ENCODE results near the gene ANKRD10.

The ANKRD10 gene

DNA sequence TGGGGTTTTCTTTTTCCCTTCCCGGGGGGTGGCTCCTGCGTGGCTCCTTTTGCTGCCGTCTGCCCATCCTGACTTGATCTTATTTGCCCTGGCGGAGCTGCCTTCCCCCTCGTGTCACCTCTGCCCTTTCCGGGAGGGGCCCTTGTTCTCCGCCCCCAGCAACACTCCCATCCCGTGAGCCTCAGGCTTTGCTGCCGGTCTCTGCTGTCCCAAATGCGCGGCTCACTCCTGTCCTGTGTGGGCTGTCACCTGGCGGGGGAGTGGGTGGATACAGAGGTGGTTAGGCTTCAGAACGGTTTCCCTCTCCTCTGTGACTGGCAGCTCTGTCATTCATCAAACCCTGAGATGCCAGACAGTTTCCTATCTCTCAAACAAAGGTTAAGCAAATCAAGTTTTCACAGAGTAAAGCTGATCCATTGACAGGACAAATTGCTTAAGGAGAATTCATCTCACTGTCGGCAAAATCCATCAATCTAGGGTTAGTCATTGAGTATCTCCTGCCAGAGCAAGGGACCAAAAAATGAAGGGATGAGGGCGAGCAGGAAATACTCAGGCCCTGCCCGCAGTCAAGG lies 84.0 kb downstream of the ANKRD10 start:
- no peak for DNase-seq (ENCODE audit: low read depth)

DNA sequence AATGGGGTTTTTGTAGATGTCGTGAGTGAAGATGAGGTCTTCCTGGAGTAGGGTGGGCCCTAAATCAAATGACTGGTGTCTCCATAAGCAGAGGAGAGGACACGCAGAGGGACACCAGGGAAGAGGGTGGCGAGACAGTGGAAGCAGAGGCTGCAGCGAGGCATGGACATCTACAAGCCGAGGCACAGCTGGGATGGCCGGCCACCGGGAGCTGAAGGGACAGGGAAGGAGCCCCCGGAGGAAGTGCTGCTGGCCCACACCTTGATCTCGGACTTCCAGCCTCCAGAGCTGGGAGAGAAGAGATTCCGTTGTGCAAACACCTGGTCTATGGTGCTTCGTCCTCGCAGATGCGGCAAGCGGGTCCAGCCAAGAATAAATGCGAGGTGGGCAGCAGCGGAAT lies 84.5 kb downstream of the ANKRD10 start:
- DNase-seq (ENCODE audit: low read depth), result no peak

DNA sequence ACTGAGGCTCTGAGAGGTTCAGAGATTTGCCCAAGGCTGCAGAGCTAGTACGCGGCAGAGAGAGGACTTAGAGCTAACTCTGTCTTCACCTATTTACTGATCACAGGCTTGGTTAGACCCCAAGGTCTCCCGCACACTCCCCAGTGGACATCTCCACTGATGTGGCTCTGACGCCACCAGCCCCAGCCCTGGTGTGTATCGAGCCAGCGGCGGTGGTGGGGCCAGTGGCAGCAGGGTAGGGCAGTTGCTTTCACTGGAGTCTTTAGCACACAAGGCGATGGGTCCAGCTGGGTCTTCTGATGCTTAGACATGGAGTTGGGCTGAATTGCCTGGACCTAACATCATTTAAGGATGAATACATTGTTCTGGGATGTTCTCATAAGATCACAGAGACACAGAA lies 85.4 kb downstream of the ANKRD10 start:
- no peak for DNase-seq (ENCODE audit: low read depth)

- DNase-seq (ENCODE audit: low read depth), result no peak
Measured at GRCh38 chr13:110828705-110829104, 86.2 kb downstream of the ANKRD10 start.
